Measurements from ENCODE around the gene UBE2F. TPM values are rescaled to one million over a fixed set of nuclear protein-coding genes. Genes with fewer than 3 reads are reported as not detected.
"Not testable (repeated sequence)": the region's sequence is repeated elsewhere in the genome, so short reads cannot be mapped to it uniquely, and the experiment has no call there.

Gene UBE2F
- total RNA-seq, 2 experiments from 2014 or later: 19.9 to 27.1 TPM

DNA sequence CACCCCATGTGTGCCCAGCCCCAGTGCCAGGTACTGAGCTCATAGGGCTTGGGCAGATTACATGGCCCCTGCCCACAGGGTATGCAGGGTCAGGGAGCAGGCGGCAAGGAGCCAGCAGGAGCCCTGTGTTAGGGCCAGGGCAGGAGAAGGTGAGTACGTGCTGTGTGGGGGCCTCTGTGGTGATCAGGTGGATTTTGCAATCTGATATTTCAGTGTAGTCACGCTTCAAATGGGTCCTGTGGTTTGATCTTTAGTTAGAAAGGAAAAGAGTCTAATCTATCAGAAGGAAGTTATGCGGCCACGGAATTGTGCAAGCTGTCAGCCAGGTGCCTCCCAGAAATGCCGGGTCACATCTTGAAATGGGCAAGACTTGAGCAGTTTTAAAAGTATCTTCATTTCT, 13.9 kb downstream of the UBE2F start:
- Histone ChIP-seq H3K9me2 (ENCODE audit: insufficient read depth, low read length) (no peaks in the 10 kb centered on the region), H3K36me3 (ENCODE audit: insufficient read depth, low read length) (peaks cover 8% of the 10 kb centered on the region; the same call in 1 of the 2 replicates), H3K79me2 (ENCODE audit: insufficient read depth, low read depth, low read length) (no peaks in the 10 kb centered on the region), H3K4me3 (ENCODE audit: low read depth, low read length, poor library complexity, severe bottlenecking) (no peak overlapping the region), H3K4me1 (ENCODE audit: insufficient read depth, low read length, poor library complexity, severe bottlenecking) (peaks cover 20% of the 10 kb centered on the region), H3K9me3 (ENCODE audit: low read length) (no peaks in the 10 kb centered on the region), H2AFZ (ENCODE audit: low read length) (no peak overlapping the region), H4K20me1 (ENCODE audit: insufficient read depth, low read length) (peaks cover 5% of the 10 kb centered on the region; the same call in 1 of the 2 replicates), H3K4me2 (ENCODE audit: low read length) (no peak overlapping the region), H3K27ac (ENCODE audit: low read depth, low read length, poor library complexity, severe bottlenecking) (no peak overlapping the region)
- no peak for DNase-seq (ENCODE audit: low spot score)
- BruUV-seq (replicated peaks): no TSS peak
- TF ChIP-seq CTCF (conservative IDR thresholded peaks at IDR 0.05; ENCODE audit: low read length) (no peak), EZH2phosphoT487 (IDR thresholded peaks at IDR 0.05; ENCODE audit: borderline replicate concordance, low read depth, low read length) (no peak)
- ChIA-PET CTCF (ENCODE audit: unreplicated experiment) (interaction anchor here (1.3 kb wide), 1 partner anchor 12 kb away, joined by 4 read pairs; no protein-coding TSS in a partner anchor), POLR2A (interaction anchor here (0.5 to 0.7 kb wide), 2 partner anchors 16 to 28 kb away, joined by 5 to 6 read pairs; no protein-coding TSS in a partner anchor)
- intact Hi-C loops (cut with micrococcal nuclease; ENCODE audit: unreplicated experiment): no loop called here

GRCh38 chr2:237981621-237982020, 14.8 kb downstream of the UBE2F start:
- H3K4me3 ChIP-seq (ENCODE audit: low read depth, low read length, poor library complexity, severe bottlenecking); H3K79me2 ChIP-seq (ENCODE audit: insufficient read depth, low read depth, low read length); BruUV-seq (replicated peaks); H4K20me1 ChIP-seq (ENCODE audit: insufficient read depth, low read length); H3K27ac ChIP-seq (ENCODE audit: low read depth, low read length, poor library complexity, severe bottlenecking); H3K4me2 ChIP-seq (ENCODE audit: low read length); H3K9me3 ChIP-seq (ENCODE audit: low read length); H2AFZ ChIP-seq (ENCODE audit: low read length); H3K36me3 ChIP-seq (ENCODE audit: insufficient read depth, low read length); intact Hi-C loops (cut with micrococcal nuclease; ENCODE audit: unreplicated experiment); CTCF ChIA-PET (ENCODE audit: unreplicated experiment); DNase-seq (ENCODE audit: low spot score); H3K9me2 ChIP-seq (ENCODE audit: insufficient read depth, low read length): not testable (repeated sequence)
- peaks cover 20% of the 10 kb centered on the region for H3K4me1 ChIP-seq (ENCODE audit: insufficient read depth, low read length, poor library complexity, severe bottlenecking)
- POLR2A ChIA-PET: interaction anchor here (0.7 to 0.8 kb wide), 2 partner anchors 20 to 28 kb away, joined by 3 to 6 read pairs; no protein-coding TSS in a partner anchor

DNA sequence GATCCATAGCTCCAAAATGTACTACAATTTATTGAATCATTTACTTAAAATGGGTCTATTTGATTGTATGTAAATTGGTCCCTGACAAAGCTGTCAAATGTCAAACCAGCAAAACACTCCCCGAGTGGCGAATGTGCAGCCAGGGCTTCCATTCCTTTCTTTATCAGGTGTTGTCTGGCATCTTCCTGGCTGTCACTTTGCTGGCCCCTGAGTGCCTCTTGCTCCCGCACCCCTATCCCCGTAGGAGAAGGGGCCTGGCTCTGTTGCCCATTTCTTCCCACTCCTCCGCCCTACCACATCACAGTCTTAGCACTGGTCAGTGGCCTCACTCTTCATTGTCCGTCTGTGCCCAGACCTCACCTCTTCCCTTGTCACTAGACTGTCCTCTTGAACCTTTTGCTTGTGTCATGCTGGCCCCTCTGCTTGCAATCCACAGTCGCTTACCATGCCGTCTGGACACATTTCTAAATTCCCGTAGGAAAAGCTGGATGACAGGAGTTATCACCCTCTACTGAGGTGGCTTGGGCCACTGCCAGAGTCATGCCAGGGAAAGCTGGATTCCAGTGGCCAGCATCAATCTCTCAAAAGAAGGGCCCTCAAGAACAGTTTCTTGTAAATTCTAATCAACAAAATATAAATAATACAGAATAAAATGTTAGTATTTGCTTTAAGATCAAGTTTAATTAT, 15.4 kb downstream of the UBE2F start:
- ChIA-PET CTCF (ENCODE audit: unreplicated experiment) (no interaction called here), POLR2A (interaction anchor here (0.8 kb wide), 1 partner anchor 19 kb away, joined by 3 read pairs; no protein-coding TSS in a partner anchor)
- Histone ChIP-seq H3K4me2 (ENCODE audit: low read length) (no peak overlapping the region), H3K4me3 (ENCODE audit: low read depth, low read length, poor library complexity, severe bottlenecking) (no peak overlapping the region), H3K27ac (ENCODE audit: low read depth, low read length, poor library complexity, severe bottlenecking) (no peak overlapping the region), H4K20me1 (ENCODE audit: insufficient read depth, low read length) (peaks cover 5% of the 10 kb centered on the region; the same call in 1 of the 2 replicates), H2AFZ (ENCODE audit: low read length) (no peak overlapping the region), H3K9me3 (ENCODE audit: low read length) (no peaks in the 10 kb centered on the region), H3K36me3 (ENCODE audit: insufficient read depth, low read length) (no peaks in the 10 kb centered on the region), H3K4me1 (ENCODE audit: insufficient read depth, low read length, poor library complexity, severe bottlenecking) (peaks cover 15% of the 10 kb centered on the region), H3K9me2 (ENCODE audit: insufficient read depth, low read length) (no peaks in the 10 kb centered on the region), H3K79me2 (ENCODE audit: insufficient read depth, low read depth, low read length) (no peaks in the 10 kb centered on the region)
- intact Hi-C loops (cut with micrococcal nuclease; ENCODE audit: unreplicated experiment): no loop called here
- DNase-seq (ENCODE audit: low spot score): no peak
- no TSS peak for BruUV-seq (replicated peaks)
- TF ChIP-seq CTCF (conservative IDR thresholded peaks at IDR 0.05; ENCODE audit: low read length) (no peak), EZH2phosphoT487 (IDR thresholded peaks at IDR 0.05; ENCODE audit: borderline replicate concordance, low read depth, low read length) (no peak)
